HG02840 (cell line): ENCODE results near the gene ADRB2.
A peak's percentile ranks its signal among the peaks of the same experiment; 100 is the strongest.

Experiments used
- ATAC-seq: cut with Tn5 transposase; IDR thresholded peaks from one replicate; pipeline ENCODE4 v1.9.1; 2021; ENCODE audit warnings: mild to moderate bottlenecking, moderate library complexity, moderate number of reproducible peaks; ENCODE audit not compliant: unreplicated experiment, low FRiP score

The ADRB2 gene

GRCh38 chr5:148829248-148829594 lies 2.8 kb downstream of the ADRB2 start:
- no peak for ATAC-seq

DNA sequence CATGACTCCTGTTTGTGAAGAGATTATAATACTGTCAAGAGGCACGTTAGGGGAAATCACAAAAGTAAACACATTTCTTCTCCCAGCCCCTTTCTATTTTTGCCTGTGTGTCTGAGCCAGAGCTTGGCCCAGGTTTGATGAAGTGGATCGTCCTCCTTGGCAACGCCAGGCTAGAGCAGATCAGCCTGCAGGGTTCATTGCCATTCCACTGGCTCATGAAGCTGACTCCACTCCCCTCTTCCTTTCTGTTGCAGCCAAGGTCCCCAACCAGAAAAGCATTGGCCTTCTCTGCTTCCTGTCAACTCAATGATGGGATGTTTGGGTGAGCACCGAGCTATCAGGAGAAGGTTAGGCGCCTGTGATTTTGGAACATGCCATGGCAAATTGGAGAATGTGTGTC lies 3.3 kb downstream of the ADRB2 start:
- no peak for ATAC-seq

- ATAC-seq: no peak
These were observed 3.8 kb downstream of the ADRB2 start for GRCh38 chr5:148830211-148830610.

DNA sequence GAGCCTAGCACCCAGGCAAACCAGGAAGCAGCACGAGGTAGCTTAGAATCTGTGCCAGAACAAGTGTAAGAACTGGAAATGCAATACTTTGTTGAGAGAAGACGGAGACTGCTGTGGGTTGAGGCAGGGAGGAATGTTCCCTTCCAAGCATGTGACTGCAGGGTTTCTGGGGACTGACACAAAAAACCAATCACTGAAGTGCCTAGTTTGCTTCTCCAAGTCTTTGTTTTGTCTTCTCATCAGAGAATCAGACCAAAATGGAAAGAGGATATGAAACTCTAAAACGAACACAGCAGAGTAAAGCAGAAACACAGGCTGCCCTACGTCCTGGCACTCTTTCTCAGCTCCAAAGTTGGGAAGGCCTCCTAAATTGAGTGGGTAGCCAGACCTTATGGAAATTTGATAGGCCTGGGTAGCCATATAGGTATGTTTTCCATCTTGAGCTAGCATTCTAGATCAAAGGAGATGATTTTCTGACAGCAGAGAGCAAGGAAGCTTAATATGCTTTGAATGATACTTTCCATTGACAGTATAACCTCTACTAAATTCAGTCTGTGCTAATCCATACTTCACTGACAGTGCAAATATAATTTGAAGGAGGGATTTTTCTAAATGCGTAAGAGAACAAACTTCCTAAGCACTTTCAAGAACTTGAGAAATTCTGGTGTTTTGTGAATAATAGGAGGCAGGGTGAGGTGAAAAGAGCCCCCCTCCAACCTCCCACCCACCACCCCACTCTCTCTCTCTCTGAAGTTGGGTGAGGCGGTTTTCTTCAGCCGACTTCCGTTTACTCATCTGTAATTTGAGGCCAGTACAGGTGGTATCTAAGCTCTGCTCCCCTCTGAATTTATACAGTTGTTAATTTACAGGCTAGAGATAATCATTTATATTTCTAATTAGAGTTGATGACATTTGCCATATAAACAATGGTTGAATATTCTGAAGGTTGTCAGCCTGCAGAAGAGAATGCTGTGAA lies 5.5 kb downstream of the ADRB2 start:
- peak; percentile 73 for ATAC-seq

- no peak for ATAC-seq
These were observed 6.7 kb downstream of the ADRB2 start for GRCh38 chr5:148833122-148833521.

- no peak for ATAC-seq
These were observed 7.5 kb downstream of the ADRB2 start for GRCh38 chr5:148833925-148834324.

DNA sequence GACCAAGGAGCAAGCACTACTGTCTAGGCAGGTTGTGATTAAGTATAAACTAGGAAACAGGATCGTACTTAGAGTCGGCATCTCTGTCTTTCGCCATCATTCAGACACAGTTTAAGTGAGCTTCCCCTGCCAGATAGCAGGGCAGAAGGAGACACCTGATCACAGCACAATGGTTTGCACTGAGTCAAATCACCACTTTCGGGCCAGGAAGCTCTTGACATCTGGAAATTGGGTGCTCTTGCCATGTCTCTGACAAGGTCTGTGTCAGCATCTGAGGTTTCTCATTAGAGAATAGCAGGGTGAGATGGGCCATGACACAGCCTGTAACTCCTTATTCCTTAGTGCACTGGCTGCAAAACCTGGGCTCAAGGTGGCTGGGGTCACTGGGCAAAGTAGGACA lies 8.3 kb downstream of the ADRB2 start:
- ATAC-seq: peak; percentile 38

DNA sequence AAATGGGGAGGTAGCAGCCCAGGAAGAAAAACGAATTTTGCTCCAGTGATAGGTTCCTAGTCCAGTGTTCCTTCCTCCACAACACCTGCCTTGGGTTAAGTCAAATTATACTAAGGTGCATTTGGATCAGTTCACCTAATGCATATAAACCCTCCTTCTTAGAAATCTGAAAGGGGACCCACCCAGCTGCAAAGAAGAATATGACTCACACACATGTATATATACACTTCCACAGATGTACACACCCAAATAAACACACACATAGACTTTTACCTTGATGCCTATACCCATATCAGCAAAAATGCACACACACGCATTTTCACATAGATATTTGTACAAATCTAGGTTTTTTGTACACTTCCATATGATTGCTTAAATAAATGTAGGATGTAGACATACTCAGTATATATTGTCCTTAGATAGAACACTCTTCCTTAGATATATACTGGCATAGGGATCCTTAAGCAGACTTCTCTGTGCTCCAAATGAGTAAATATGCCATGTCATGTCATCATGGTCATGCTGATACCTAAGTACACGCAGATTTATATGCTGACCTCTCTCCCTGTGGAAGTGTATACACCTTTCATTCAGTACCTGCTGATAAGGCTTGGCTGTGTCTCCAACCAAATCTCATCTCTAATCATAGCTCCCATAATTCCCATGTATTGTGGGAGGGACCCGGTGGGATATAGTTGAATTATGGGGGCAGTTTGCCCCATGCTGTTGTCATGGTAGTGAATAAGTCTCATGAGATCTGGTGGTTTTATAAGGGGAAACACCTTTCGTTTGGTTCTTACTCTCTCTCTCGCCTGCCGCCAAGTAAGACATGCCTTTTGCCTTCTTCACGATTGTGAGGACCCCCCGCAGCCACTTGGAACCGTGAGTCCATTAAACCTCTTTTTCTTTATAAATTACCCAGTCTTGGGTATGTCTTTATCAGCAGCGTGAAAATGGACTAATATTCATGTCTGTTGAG lies 10.2 kb downstream of the ADRB2 start:
- ATAC-seq: no peak

DNA sequence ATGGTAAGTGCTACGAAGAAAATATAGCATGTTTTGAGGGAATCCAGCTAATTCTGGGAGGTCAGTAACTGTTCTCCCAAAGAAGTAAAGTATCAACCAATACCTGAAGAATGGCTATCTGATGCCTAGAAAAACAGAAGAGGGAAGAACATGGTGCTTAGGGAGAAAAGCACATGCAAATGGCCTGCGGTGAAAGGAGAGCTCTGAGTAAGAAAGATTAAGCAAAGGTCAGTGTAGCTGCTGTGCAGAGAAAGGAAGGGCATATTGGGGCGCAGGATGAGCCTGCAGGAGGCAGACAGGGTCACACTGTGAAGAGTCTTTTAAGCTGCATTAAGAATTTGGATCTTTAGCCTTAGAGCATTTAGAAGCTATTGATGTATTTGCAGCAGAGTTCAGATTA lies 11.0 kb downstream of the ADRB2 start:
- no peak for ATAC-seq

GRCh38 chr5:148838357-148838756 lies 11.9 kb downstream of the ADRB2 start:
- no peak for ATAC-seq

DNA sequence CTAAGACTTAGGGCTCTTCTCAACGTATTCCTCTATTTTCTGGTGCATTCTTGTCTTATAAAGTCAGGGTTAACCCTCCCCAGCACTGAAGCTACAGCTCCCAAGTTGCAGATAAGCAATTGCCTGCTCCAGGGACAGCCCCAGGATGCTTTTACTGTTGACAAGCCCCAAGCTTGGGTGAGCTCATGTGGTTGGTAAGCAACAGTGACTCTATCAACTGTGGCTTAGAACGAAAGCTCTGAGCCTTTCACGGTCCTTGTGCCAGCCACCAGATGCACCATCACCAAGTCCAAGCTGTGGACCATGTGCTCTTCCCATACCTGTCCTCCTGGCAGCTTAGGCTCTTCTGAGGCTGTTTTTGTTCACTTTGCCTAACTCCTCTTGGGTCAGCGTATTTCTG lies 13.5 kb downstream of the ADRB2 start:
- no peak for ATAC-seq

- ATAC-seq: no peak
These were observed 14.1 kb downstream of the ADRB2 start for GRCh38 chr5:148840531-148840930.

- no peak for ATAC-seq
These were observed 15.1 kb downstream of the ADRB2 start for GRCh38 chr5:148841519-148841918.

DNA sequence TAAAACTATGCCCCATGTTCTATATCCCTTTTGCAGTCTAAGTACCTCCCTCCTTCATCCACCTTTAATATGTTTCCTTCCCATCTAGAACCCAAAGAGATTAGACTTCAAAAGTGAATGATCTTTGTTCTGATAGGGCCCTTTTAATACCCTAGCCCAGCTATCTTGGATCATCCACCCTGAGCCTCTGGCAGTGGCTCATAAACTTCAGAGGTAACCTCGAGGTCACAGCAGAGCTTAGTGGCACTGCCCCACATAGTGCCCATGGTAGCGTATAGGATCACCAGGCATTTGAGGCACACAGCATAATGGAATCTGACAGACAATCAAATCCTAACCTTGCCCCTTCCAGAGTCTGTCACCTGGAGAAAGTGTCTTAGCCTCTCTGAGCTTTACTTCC lies 15.8 kb downstream of the ADRB2 start:
- ATAC-seq: no peak

GRCh38 chr5:148843510-148844318 lies 17.3 kb downstream of the ADRB2 start:
- no peak for ATAC-seq

- no peak for ATAC-seq
These were observed 18.2 kb downstream of the ADRB2 start for GRCh38 chr5:148844433-148845280.

GRCh38 chr5:148846930-148847329 lies 20.5 kb downstream of the ADRB2 start:
- ATAC-seq: no peak

- ATAC-seq: no peak
These were observed 21.0 kb downstream of the ADRB2 start for GRCh38 chr5:148847456-148847855.

- ATAC-seq: no peak
These were observed 22.1 kb downstream of the ADRB2 start for GRCh38 chr5:148848393-148849031.
